Epithelial cell of alveolus of lung (primary cell): ENCODE data around the gene C2orf69. TPM values are rescaled to one million over a fixed set of nuclear protein-coding genes. Genes with fewer than 3 reads are reported as not detected.

Experiments used
- total RNA-seq: library from RNA; depleted of rRNA; stranded (reverse); fragments of >200 nt; gene quantifications from 2 replicates; pipeline ENCODE4 v1.2.1, GENCODE V29; 2015

The C2orf69 gene
- total RNA-seq, result 7.3 and 10.3 TPM in 2 replicates

GRCh38 chr2:199911052-199911876 lies at the start of gene C2orf69:
C2orf69 (plus strand) TSS chr2:199911293; CDS start chr2:199911439, 146 bp downstream.

GRCh38 chr2:199955339-199956061 lies 44.4 kb downstream of the C2orf69 start, which contains the start of the genes MAIP1 and TYW5:
MAIP1 (plus strand) TSS chr2:199955582; CDS start chr2:199955799, 217 bp downstream.
TYW5 (minus strand) TSS chr2:199955491; CDS start chr2:199955470, 21 bp downstream.

Other genes with a start within 250 kb of the C2orf69 start
- gene FTCDNL1, start 60.1 kb upstream of the C2orf69 start, total RNA-seq, result 0.39 TPM in 1 of 2 replicates, not detected in the other
- 4.1 and 4.4 TPM in 2 replicates for gene TYW5, start 44.2 kb downstream of the C2orf69 start, total RNA-seq
- gene MAIP1, start 44.3 kb downstream of the C2orf69 start, total RNA-seq, result 25.7 and 49.2 TPM in 2 replicates